GM19351 (cell line): ENCODE data around the gene ABCA10.
"Not testable (repeated sequence)": the region's sequence is repeated elsewhere in the genome, so short reads cannot be mapped to it uniquely, and the experiment has no call there.

Source experiments
- ATAC-seq: cut with Tn5 transposase; IDR thresholded peaks from one replicate; pipeline ENCODE4 v1.9.1; 2021; ENCODE audit warnings: mild to moderate bottlenecking, moderate library complexity; ENCODE audit not compliant: unreplicated experiment

The ABCA10 gene

GRCh38 chr17:69228576-69228975 is at the start of gene ABCA10:
TSS of gene ABCA10 (minus strand) at chr17:69228824. CDS start at chr17:69225358, 3,466 bp downstream.
- ATAC-seq: no peak

DNA sequence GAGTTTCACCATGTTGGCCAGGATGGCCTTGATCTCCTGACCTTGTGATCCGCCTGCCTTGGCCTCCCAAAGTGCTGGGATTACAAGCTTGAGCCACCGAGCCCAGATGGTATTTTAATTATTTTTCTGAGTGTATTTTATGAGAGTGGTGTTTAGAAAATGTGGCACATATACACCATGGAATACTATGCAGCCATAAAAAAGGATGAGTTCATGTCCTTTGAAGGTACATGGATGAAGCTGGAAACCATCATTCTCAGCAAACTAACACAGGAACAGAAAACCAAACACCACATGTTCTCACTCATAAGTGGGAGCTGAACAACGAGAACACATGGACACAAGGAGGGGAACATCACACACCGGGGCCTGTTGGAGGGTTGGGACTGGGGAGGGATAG is 47.7 kb upstream of the ABCA10 start:
- ATAC-seq: not testable (repeated sequence)

DNA sequence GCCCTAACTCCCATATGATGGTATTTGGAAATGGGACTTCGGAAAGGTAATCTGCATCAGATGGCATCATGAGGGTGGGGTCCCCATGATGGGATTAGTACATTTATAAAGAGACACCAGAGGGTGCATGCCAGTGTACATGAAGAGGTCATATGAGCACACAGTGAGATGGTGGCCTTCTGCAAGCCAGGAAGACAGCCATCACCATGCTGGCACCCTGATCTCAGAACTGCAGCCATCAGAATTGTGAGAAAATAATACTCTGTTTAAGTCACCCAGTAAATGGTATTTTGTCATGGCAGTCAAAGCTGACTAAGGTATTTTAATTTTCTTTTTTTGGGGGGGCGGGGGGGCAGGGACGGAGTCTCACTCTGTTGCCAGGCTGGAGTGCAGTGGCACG is 47.1 kb upstream of the ABCA10 start:
- no peak for ATAC-seq

DNA sequence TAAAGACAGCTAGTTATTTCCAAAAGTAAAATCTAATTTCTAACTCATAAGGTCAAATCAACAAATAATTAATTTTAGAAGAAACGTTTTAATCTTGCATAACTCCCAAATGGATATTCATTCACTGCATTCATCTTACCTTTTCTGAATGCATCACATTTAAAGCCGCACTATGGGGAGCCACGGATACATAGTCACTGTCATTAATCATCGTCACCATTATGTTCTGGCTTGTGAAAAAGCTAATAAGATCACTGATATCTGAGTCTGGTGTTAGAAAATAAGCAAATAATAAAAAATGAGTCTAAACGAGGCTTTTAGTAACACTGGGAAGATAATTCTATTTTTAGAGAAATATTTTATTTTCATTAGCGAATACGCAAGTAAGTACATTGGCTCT is 42.4 kb upstream of the ABCA10 start:
- ATAC-seq: no peak

DNA sequence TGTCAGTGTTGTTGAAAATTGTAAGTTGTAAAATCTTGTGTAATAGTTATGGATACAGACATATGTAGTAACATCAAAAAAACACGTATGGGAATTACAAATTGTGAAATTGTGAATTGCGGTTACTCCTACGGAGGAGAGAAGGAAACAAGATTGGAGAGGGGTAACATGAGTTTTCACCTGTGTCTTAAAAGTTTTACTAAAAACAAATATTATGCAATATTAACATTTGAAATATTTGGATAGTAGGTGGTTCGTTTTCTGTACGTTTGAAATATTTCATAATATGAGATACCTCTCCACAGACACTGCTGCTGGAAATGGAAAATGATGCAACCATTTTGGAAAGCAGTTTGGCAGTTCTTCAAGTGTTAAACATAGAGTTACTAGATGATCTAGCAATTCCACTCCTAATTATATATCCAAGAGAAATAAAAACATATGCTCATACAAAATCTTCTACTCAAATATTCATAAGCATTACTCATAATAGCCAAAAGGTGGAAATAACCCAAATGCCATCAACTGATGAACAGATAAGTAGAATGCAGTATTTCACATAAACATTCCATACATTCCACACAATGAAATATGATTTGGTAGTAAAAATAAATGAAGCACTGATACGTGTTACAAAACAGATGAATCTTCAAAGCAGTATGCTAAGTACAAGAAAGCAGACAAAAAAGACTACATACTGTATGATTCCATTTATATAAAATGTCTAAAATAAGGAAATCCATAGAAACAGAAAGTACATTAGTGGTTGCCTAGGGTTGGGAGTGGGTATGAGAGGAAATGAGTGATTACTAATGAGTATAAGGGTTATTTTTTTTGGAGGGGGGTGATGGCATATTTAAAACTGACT is 40.7 kb upstream of the ABCA10 start:
- ATAC-seq: no peak

GRCh38 chr17:69268543-69269014 is 40.0 kb upstream of the ABCA10 start:
- no peak for ATAC-seq

GRCh38 chr17:69267219-69267618 is 38.6 kb upstream of the ABCA10 start:
- ATAC-seq: no peak

DNA sequence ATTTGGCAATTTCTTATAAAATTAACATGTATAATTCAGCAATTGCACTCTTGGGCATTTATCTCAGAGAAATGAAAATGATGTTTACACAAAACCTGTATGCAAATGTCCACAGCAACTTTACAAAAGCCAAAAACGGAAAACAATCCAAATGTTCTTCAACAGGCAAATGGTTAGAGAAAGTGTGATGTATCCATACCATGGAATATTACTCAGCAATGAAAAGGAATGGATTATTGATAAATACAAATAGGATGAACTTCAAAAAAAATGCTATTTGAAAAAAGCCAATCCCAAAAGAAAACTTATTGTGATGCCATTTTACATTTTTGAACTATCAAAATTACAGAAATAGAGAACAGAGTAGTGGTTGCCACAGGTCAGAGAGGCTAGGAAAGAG is 37.2 kb upstream of the ABCA10 start:
- ATAC-seq: no peak

DNA sequence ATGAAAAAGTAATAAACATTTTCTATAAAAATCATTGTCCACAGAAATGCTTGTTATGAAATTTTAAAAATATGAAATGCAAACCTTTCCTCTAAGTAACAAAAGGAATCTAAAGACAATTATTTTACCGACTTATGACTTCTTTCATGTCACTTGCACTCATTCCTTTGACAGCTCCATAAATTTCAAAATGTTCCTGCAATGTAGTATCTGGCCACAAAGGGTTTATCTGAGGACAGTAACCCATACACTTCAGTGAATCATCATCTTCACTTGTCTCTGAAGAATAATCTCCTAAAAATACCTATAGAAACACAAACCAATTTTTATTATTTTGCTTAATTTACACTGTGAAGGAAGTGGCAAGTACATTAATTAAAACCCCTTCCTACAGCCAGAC is 25.6 kb upstream of the ABCA10 start:
- no peak for ATAC-seq

- ATAC-seq: no peak
These were observed 22.0 kb upstream of the ABCA10 start for GRCh38 chr17:69250641-69251040.

DNA sequence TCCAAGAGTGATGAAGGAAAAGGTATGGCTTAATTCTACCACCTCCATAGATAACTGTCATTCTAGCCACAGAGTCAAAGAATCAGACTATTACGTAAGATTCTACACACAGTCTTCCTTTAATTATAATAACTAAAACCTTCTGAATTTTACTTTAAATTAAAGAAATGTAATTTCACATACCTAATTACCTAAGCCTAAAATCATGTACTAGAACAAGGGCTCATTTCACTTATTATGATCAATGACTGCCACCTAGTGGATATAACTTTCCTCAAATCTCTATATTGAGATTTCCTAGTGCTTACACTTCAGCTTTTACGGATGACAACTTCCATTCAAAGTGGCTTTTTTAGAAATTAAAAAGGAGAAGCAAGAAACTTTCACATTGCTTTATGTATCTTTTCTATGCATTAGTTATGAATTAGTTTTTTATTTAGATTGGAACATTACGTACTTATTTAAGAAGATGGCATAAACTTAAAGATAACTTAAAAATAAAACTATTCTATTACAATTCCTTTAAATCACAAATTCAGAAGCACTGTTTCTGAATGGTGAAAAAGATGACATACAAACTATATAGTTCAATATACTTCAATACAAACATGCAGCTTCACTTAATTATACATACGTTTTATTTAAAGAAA is 18.2 kb upstream of the ABCA10 start:
- no peak for ATAC-seq

- no peak for ATAC-seq
These were observed 17.6 kb upstream of the ABCA10 start for GRCh38 chr17:69246202-69246601.

- ATAC-seq: no peak
These were observed 17.0 kb upstream of the ABCA10 start for GRCh38 chr17:69245617-69246016.

DNA sequence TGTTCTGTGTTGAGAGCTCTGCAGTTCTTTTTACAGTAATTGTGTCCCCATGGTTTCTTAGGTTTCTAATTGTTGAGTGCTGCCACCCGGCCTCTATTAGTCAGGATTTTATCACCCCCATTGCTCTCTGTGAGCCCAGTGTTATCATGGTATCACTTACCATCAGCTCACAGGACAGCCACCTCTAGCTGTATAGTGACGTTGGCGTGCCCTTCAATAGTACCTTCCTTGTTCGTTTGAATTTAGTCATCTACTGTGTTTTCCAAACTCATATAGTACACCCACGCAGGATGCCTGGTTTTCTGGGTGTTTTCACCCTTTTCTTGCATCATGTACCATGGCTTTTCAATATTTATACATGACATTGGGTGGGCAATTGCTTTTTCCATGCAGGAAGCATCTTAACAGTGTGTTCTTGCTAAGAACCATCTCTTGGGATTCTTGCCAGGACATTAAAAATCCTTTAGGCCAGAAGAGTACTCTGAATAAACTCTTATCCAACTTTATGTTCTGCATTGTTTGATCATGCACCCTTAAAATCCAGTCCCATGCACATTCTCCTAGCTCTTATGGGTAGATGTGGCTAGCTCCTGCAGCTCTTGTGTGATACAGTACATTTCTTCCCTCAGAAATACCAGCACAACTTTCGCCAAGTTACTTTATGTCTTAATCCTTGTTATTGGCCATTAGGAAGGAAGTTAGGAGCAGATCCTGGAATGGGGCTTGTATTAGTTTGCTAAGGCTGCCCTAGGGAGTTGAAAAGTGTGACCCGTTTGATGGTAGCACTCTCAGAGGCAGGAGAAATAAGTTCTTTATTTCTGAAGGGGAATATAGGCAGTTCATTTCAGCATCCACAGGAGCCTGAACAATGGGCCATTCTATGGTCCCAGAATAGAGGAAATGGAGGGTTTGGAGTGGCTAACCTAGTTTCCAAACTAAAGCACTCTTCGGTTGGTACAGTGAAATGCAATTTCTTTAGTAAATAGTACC is 11.3 kb upstream of the ABCA10 start:
- ATAC-seq: no peak

GRCh38 chr17:69236946-69237345 is 8.3 kb upstream of the ABCA10 start:
- ATAC-seq: no peak

- no peak for ATAC-seq
These were observed 7.8 kb upstream of the ABCA10 start for GRCh38 chr17:69236464-69236863.

DNA sequence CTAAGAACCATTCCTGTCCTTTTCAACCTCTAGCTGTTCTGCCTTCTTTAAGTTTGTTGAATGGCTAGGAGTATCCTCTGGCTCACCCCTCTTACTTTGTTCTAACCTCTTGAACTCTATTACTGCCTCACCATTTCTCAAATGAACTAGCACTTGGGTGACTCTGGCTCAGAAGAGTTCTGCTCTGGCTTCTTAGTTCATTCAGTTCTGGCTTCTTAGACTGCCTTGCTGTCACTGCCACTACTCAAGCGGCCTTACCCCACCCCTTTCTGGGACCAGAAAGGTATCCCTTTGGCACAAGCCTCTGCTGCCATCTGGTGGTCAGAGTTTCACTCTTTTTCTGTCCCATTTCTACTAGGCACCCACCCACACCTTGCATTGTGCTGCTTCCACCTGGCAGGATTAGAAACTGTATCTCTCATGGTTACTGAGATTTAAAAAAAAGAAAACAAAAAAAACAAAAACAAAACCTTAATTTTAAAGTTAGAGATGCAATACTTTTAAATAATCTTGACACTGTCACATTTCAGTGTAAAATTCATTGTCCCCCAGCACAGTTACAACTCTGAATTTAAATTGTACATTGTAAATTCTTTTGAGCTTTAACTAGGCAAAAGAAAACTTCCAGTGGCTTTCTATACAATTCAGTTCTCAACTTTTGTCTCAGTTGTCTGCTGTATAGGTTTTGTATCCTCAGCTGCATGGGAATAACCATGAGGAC is 6.9 kb upstream of the ABCA10 start:
- peak; percentile 95 for ATAC-seq

DNA sequence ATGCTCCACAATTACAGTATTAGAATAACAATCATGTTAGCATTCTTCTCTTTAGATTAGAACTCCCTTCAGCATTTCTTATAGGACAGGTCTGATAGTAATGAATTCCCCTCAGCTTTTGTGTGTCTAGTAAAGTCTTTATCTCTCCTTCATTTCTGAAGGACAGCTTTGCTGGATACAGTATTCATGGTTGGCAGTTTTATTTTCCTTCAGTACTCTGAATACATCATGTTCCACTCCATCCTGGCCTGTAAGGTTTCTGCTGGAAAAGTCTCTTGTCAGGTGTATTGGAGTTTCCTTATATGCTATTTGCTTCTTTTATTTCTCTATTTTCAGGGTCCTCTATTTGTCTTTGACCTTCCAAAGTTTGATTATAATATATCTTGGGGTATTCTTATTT is 4.0 kb upstream of the ABCA10 start:
- no peak for ATAC-seq

GRCh38 chr17:69231521-69231920 is 2.9 kb upstream of the ABCA10 start:
- ATAC-seq: no peak

DNA sequence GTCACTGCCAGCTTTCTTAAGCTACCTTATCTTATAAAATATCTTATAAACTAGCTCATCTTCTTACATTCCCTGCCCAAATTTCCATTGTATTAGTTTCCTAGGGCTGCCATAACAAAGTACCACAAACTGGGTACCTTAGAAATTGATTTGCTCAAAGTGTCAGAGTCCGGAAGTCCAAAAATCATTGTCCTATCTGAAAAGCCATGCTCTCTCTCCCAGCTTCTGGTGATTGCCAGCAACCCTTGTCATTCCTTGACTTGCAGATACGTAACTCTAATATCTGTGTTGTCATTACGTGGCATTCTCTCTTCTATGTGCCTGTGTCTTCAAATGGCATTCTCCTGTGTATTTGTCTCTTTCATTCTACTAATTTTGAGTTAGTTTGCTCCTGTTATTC is 2.3 kb upstream of the ABCA10 start:
- ATAC-seq: no peak
